GM23338 (cell line): ENCODE measurements around the gene PRKAR1B. TPM values are rescaled to one million over a fixed set of nuclear protein-coding genes. Genes with fewer than 3 reads are reported as not detected.
A peak's percentile ranks its signal among the peaks of the same experiment; 100 is the strongest.

Experiments used
- ATAC-seq: fragments of 200-7000 bp; cut with Tn5 transposase; 3 replicates; pipeline ENCODE4 v1.9.1; 2020
- DNase-seq: peaks from one replicate; pipeline ENCODE4 v3.0.0-alpha.2; 2015; ENCODE audit warnings: low spot score
- H2AFZ ChIP-seq: fragments of 200-600 bp; sonication (generic); 2 replicates; pipeline ENCODE4 v1.8.0; 2016; ENCODE audit warnings: antibody characterized with exemption, mild to moderate bottlenecking, moderate library complexity
- H3F3A ChIP-seq: fragments of 200-600 bp; sonication (generic); replicated peaks from 2 replicates; pipeline ENCODE4 v1.8.0; 2017; ENCODE audit warnings: antibody characterized with exemption, mixed run types, low read depth
- H3K27ac ChIP-seq: fragments of 200-600 bp; sonication (generic); 2 replicates; pipeline ENCODE4 v1.6.1; 2016; ENCODE audit warnings: low read depth
- H3K27me3 ChIP-seq: fragments of 200-600 bp; sonication (generic); 2 replicates; pipeline ENCODE4 v1.8.0; 2016; ENCODE audit warnings: mild to moderate bottlenecking, mixed run types, moderate library complexity; ENCODE audit not compliant: insufficient read depth
- H3K36me3 ChIP-seq: fragments of 200-600 bp; sonication (generic); 2 replicates; pipeline ENCODE4 v1.8.0; 2016; ENCODE audit warnings: mild to moderate bottlenecking; ENCODE audit not compliant: insufficient read depth
- H3K4me1 ChIP-seq: fragments of 200-600 bp; sonication (generic); 2 replicates; pipeline ENCODE4 v1.8.0; 2016; ENCODE audit warnings: mild to moderate bottlenecking, moderate library complexity; ENCODE audit not compliant: insufficient read depth
- H3K4me2 ChIP-seq: fragments of 200-600 bp; sonication (generic); 2 replicates; pipeline ENCODE4 v1.7.1; 2017; ENCODE audit warnings: mixed run types
- H3K4me3 ChIP-seq: fragments of 200-600 bp; sonication (generic); 2 replicates; pipeline ENCODE4 v1.6.1; 2016; ENCODE audit warnings: mixed run types
- H3K79me2 ChIP-seq: fragments of 200-600 bp; sonication (generic); replicated peaks from 2 replicates; pipeline ENCODE4 v1.8.0; 2017; ENCODE audit warnings: mild to moderate bottlenecking; ENCODE audit not compliant: insufficient read depth
- H3K9me2 ChIP-seq: fragments of 200-600 bp; sonication (generic); 2 replicates; pipeline ENCODE4 v1.8.0; 2017; ENCODE audit not compliant: insufficient read depth
- H4K20me1 ChIP-seq: fragments of 200-600 bp; sonication (generic); replicated peaks from 2 replicates; pipeline ENCODE4 v1.8.0; 2017; ENCODE audit warnings: mild to moderate bottlenecking; ENCODE audit not compliant: insufficient read depth
- H3K27ac Mint-ChIP-seq: 2 replicates; pipeline ENCODE4 v1.8.0; 2020; ENCODE audit warnings: inconsistent platforms, mild to moderate bottlenecking, moderate library complexity, mixed read lengths
- H3K27me3 Mint-ChIP-seq: 3 replicates; pipeline ENCODE4 v1.8.0; 2022; ENCODE audit warnings: low read depth, mild to moderate bottlenecking, moderate library complexity, mixed read lengths, inconsistent platforms; ENCODE audit not compliant: insufficient read depth, poor library complexity
- H3K36me3 Mint-ChIP-seq: 3 replicates; pipeline ENCODE4 v1.8.0; 2021; ENCODE audit warnings: low read depth, mild to moderate bottlenecking, inconsistent platforms, moderate library complexity, mixed read lengths
- H3K4me1 Mint-ChIP-seq: 3 replicates; pipeline ENCODE4 v1.8.0; 2020; ENCODE audit warnings: mild to moderate bottlenecking, inconsistent platforms, mixed read lengths
- H3K4me3 Mint-ChIP-seq: 3 replicates; pipeline ENCODE4 v1.8.0; 2021; ENCODE audit warnings: moderate library complexity, mild to moderate bottlenecking, inconsistent platforms, mixed read lengths
- H3K9me3 Mint-ChIP-seq: 3 replicates; pipeline ENCODE4 v1.8.0; 2020; ENCODE audit warnings: moderate library complexity, mild to moderate bottlenecking, inconsistent platforms, mixed read lengths
- CREB1 ChIP-seq: fragments of 250-450 bp; sonication (Bioruptor Pico); IDR thresholded peaks from 2 replicates; pipeline ENCODE4 v1.5.0; 2020; ENCODE audit warnings: low read depth, mild to moderate bottlenecking, moderate library complexity
- CTCF ChIP-seq, 2 experiments: fragments of 200-600 bp in 1 of 2; sonication (generic) in 1 of 2; conservative IDR thresholded peaks; 2 replicates each; pipeline versions ENCODE4 v1.5.1 to v1.6.1; 2016 to 2017; ENCODE audit warnings: antibody characterized with exemption in 2 of 2, low read depth in 2 of 2, mild to moderate bottlenecking in 2 of 2, moderate library complexity in 1 of 2
- EZH2 ChIP-seq: fragments of 200-600 bp; sonication (generic); IDR thresholded peaks from one replicate; pipeline ENCODE4 v1.8.0; 2017; ENCODE audit warnings: antibody characterized with exemption, mild to moderate bottlenecking, low read depth; ENCODE audit not compliant: unreplicated experiment
- JUNB ChIP-seq: IDR thresholded peaks from one replicate; pipeline ENCODE4 v1.6.1; 2016; ENCODE audit warnings: antibody characterized with exemption; ENCODE audit not compliant: unreplicated experiment
- POLR2AphosphoS5 ChIP-seq: IDR thresholded peaks from 2 replicates; pipeline ENCODE4 v1.6.1; 2016; ENCODE audit warnings: antibody characterized with exemption, low read depth
- REST ChIP-seq: IDR thresholded peaks from one replicate; pipeline ENCODE4 v1.6.1; 2018; ENCODE audit warnings: antibody characterized with exemption; ENCODE audit not compliant: unreplicated experiment
- ZNF462 ChIP-seq: fragments of 250-450 bp; sonication (Bioruptor Pico); IDR thresholded peaks from 2 replicates; pipeline ENCODE4 v1.5.0; 2020; ENCODE audit warnings: mild to moderate bottlenecking, moderate library complexity
- polyA plus RNA-seq: library from polyadenylated mRNA; unstranded; fragments of >200 nt; fragmentation: Nextera tagmentation; extraction: Ambion mirVana; gene quantifications from 2 replicates; pipeline ENCODE4 v1.2.1, GENCODE V29; 2016
- total RNA-seq: library from RNA; depleted of rRNA; stranded (reverse); fragments of >200 nt; shearing (Covaris generic); gene quantifications from 2 replicates; pipeline ENCODE4 v1.2.3, GENCODE V29; 2014

The PRKAR1B gene
- total and polyA plus RNA-seq, 2 experiments from 2014 or later, result 35.7 to 36.7 TPM

GRCh38 chr7:725223-726005 is 1.7 kb downstream of the PRKAR1B start:
- peaks cover 15% of the 10 kb centered on the region for H3K4me1 Mint-ChIP-seq
- Histone ChIP-seq H3K36me3 (peaks cover 17% of the 10 kb centered on the region; the same call in 1 of the 2 replicates), H3K27ac (no peak overlapping the region), H3K4me3 (peak overlapping the region; percentile 69), H3F3A (no peaks in the 10 kb centered on the region), H3K4me1 (peaks cover 7% of the 10 kb centered on the region; the same call in 1 of the 2 replicates), H3K9me2 (peaks cover 7% of the 10 kb centered on the region; the same call in 1 of the 2 replicates), H3K27me3 (no peaks in the 10 kb centered on the region), H2AFZ (no peak overlapping the region), H3K4me2 (peak overlapping the region; percentile 89), H3K79me2 (peaks cover 88% of the 10 kb centered on the region), H4K20me1 (no peaks in the 10 kb centered on the region)
- H3K4me3 Mint-ChIP-seq, result peak overlapping the region; percentile 77
- peaks cover 57% of the 10 kb centered on the region for H3K9me3 Mint-ChIP-seq
- H3K36me3 Mint-ChIP-seq, result peaks cover 69% of the 10 kb centered on the region
- no peak for TF ChIP-seq CREB1 (CRISPR knock-in tag)
- peaks cover 28% of the 10 kb centered on the region for H3K27me3 Mint-ChIP-seq
- peak overlapping the region; percentile 75; the same call in 1 of the 2 replicates for H3K27ac Mint-ChIP-seq
- DNase-seq (no peak), ATAC-seq (no peak)

- H3K4me2 ChIP-seq, result no peak overlapping the region
- Mint-ChIP-seq H3K4me3 (peak overlapping the region; percentile 14; the same call in 1 of the 3 replicates), H3K27me3 (peaks cover 28% of the 10 kb centered on the region), H3K36me3 (peaks cover 69% of the 10 kb centered on the region), H3K27ac (no peak overlapping the region), H3K9me3 (peaks cover 67% of the 10 kb centered on the region), H3K4me1 (peaks cover 15% of the 10 kb centered on the region)
- no peaks in the 10 kb centered on the region for H3K27me3 ChIP-seq
- H3K36me3 ChIP-seq, result peaks cover 17% of the 10 kb centered on the region; the same call in 1 of the 2 replicates
- no peak for DNase-seq
- H3K9me2 ChIP-seq, result peaks cover 7% of the 10 kb centered on the region; the same call in 1 of the 2 replicates
- no peaks in the 10 kb centered on the region for H4K20me1 ChIP-seq
- H2AFZ ChIP-seq, result no peak overlapping the region
- H3K4me3 ChIP-seq, result no peak overlapping the region
- ATAC-seq, result no peak
- no peaks in the 10 kb centered on the region for H3F3A ChIP-seq
- H3K27ac ChIP-seq, result no peak overlapping the region
- H3K4me1 ChIP-seq, result peaks cover 7% of the 10 kb centered on the region; the same call in 1 of the 2 replicates
- H3K79me2 ChIP-seq, result peaks cover 88% of the 10 kb centered on the region
- TF ChIP-seq ZNF462 (CRISPR knock-in tag), result no peak
- TF ChIP-seq JUNB, result no peak
- TF ChIP-seq POLR2AphosphoS5, result no peak
- TF ChIP-seq CTCF (conservative IDR thresholded peaks at IDR 0.05; ENCODE audit: low read depth in 2 of 2), result no peak
- TF ChIP-seq EZH2, result no peak
- no peak for TF ChIP-seq REST
Measured at GRCh38 chr7:724298-724697, 2.8 kb downstream of the PRKAR1B start.
